WTC11 (cell line): ENCODE data around the gene RBMS2.

Source experiments
- CTCF ChIP-seq: fragments of 200-600 bp; IDR thresholded peaks from 2 replicates; pipeline ENCODE4 v1.8.0; 2022; ENCODE audit warnings: antibody characterized with exemption
- E2F5 ChIP-seq: sonication (generic); formaldehyde crosslinking; IDR thresholded peaks from 2 replicates; pipeline ENCODE4 v1.8.1; 2022; ENCODE audit warnings: mild to moderate bottlenecking, moderate library complexity, missing genetic modification reagents
- GTF2I ChIP-seq: fragments of 250-450 bp; sonication (Bioruptor Pico); conservative IDR thresholded peaks from 2 replicates; pipeline ENCODE4 v1.4.0; 2021; ENCODE audit warnings: mild to moderate bottlenecking
- TF ChIP-seq, protein P1 (sequence below): sonication (generic); formaldehyde crosslinking; IDR thresholded peaks from 2 replicates; pipeline ENCODE4 v1.8.0; 2022; ENCODE audit warnings: mild to moderate bottlenecking, missing genetic modification reagents

- no peak for TF ChIP-seq E2F5 (CRISPR knock-in tag)
- TF ChIP-seq CTCF: no peak
- TF ChIP-seq, protein P1, sequence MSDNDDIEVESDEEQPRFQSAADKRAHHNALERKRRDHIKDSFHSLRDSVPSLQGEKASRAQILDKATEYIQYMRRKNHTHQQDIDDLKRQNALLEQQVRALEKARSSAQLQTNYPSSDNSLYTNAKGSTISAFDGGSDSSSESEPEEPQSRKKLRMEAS: no peak
- TF ChIP-seq GTF2I (CRISPR knock-in tag): no peak
These were observed 47.2 kb upstream of the RBMS2 start for GRCh38 chr12:56474389-56474788.
